Loucy (cell line): ENCODE data around the gene PLPP7.

Experiments used
- H2AFZ ChIP-seq: fragments of 200-600 bp; sonication (generic); 2 replicates; pipeline ENCODE4 v1.6.0; 2016; ENCODE audit warnings: antibody characterized with exemption, mild to moderate bottlenecking, low read length, moderate library complexity
- H3F3A ChIP-seq: fragments of 200-600 bp; 2 replicates; pipeline ENCODE4 v1.6.0; 2016; ENCODE audit warnings: antibody characterized with exemption, low read depth, mild to moderate bottlenecking
- H3K27me3 ChIP-seq: fragments of 200-600 bp; sonication (generic); 2 replicates; pipeline ENCODE4 v1.6.1; 2014; ENCODE audit warnings: low read length, mild to moderate bottlenecking; ENCODE audit not compliant: insufficient read depth, poor library complexity, severe bottlenecking
- H3K36me3 ChIP-seq: fragments of 200-600 bp; sonication (generic); 2 replicates; pipeline ENCODE4 v1.6.1; 2016; ENCODE audit warnings: low read length; ENCODE audit not compliant: insufficient read depth
- H3K4me1 ChIP-seq: fragments of 200-600 bp; sonication (generic); 2 replicates; pipeline ENCODE4 v1.5.1; 2014; ENCODE audit warnings: low read length, mild to moderate bottlenecking; ENCODE audit not compliant: insufficient read depth, poor library complexity, severe bottlenecking
- H3K4me2 ChIP-seq: fragments of 200-600 bp; sonication (generic); 2 replicates; pipeline ENCODE4 v1.6.0; 2014; ENCODE audit warnings: antibody characterized with exemption, low read length, low read depth, mild to moderate bottlenecking; ENCODE audit not compliant: poor library complexity, severe bottlenecking
- H3K4me3 ChIP-seq: fragments of 200-600 bp; sonication (generic); 2 replicates; pipeline ENCODE4 v1.5.1; 2014; ENCODE audit warnings: low read length, mild to moderate bottlenecking, mixed read lengths; ENCODE audit not compliant: poor library complexity, severe bottlenecking
- H3K79me2 ChIP-seq: fragments of 200-600 bp; sonication (generic); 2 replicates; pipeline ENCODE4 v1.6.1; 2014; ENCODE audit warnings: low read length; ENCODE audit not compliant: insufficient read depth
- H3K9ac ChIP-seq: fragments of 200-600 bp; sonication (generic); 2 replicates; pipeline ENCODE4 v1.6.0; 2014; ENCODE audit warnings: mild to moderate bottlenecking, low read depth, low read length, moderate library complexity; ENCODE audit not compliant: poor library complexity, severe bottlenecking
- H3K9me2 ChIP-seq: fragments of 200-600 bp; sonication (generic); replicated peaks from 2 replicates; pipeline ENCODE4 v1.6.1; 2016; ENCODE audit warnings: low read depth, low read length, mixed read lengths
- H3K9me3 ChIP-seq: fragments of 200-600 bp; sonication (generic); 2 replicates; pipeline ENCODE4 v1.6.1; 2014; ENCODE audit warnings: mild to moderate bottlenecking, antibody characterized with exemption, low read length, low read depth; ENCODE audit not compliant: insufficient read depth
- H4K20me1 ChIP-seq: fragments of 200-600 bp; sonication (generic); 2 replicates; pipeline ENCODE4 v1.6.0; 2014; ENCODE audit warnings: antibody characterized with exemption, low read length, mild to moderate bottlenecking; ENCODE audit not compliant: insufficient read depth, poor library complexity, severe bottlenecking
- EZH2phosphoT487 ChIP-seq: fragments of 200-600 bp; IDR thresholded peaks from 2 replicates; pipeline ENCODE4 v1.6.1; 2018; ENCODE audit warnings: antibody characterized with exemption, mild to moderate bottlenecking, moderate library complexity, borderline replicate concordance
- TF ChIP-seq, protein P1 (sequence below): fragments of 200-600 bp; sonication (generic); conservative IDR thresholded peaks from 2 replicates; pipeline ENCODE4 v1.5.1; 2014; ENCODE audit warnings: mild to moderate bottlenecking, antibody characterized with exemption, low read length

The PLPP7 gene

DNA sequence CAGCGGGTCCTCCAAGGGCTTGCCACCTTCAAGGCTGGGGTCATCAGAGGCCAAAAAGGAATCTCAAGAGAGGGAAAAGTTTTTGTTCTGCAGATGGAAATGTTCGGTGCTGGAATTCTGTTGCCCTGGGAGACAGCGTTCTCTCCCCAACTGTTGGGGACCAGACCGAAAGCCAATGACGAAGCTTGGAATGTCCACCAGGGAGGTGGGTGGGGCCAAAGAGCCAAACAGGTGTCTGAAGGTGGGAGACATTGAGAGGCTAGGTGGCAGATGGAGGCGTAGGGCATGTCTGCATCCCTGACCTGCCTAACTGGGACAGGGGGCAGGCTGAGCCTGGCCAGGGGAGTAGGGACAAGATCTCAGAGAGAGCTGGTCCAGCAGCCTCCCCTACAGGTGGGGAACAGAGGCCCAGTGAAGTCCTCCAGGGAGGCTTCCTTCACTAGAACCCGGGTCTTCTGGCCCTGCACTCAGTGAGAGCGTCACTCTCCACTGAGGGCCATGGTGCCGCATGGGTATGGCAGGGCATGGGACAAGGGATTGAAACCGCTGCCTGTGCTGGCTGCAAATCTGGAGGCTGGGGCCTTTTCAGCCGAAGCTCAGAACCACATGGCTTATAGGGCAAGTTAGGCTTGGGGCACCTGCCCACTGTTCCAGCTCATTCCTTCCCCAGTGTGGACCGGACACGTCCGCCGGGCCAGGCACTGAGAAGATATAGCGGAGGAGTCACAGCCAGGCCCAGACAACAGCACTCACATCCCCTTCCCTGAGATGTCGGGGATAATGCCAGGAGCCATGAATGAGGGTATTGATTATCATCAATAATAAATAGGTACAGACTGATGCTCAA is 8.2 kb upstream of the PLPP7 start:
- Histone ChIP-seq H3K9me2 (no peaks in the 10 kb centered on the region), H3K4me3 (no peak overlapping the region), H3K27me3 (no peaks in the 10 kb centered on the region), H3K4me2 (no peak overlapping the region), H3K79me2 (peaks cover 2% of the 10 kb centered on the region), H2AFZ (no peak overlapping the region), H3K9me3 (no peaks in the 10 kb centered on the region), H3K4me1 (peaks cover 9% of the 10 kb centered on the region), H3K9ac (no peak overlapping the region), H3F3A (no peaks in the 10 kb centered on the region), H4K20me1 (no peaks in the 10 kb centered on the region), H3K36me3 (no peaks in the 10 kb centered on the region)
- TF ChIP-seq, protein P1, sequence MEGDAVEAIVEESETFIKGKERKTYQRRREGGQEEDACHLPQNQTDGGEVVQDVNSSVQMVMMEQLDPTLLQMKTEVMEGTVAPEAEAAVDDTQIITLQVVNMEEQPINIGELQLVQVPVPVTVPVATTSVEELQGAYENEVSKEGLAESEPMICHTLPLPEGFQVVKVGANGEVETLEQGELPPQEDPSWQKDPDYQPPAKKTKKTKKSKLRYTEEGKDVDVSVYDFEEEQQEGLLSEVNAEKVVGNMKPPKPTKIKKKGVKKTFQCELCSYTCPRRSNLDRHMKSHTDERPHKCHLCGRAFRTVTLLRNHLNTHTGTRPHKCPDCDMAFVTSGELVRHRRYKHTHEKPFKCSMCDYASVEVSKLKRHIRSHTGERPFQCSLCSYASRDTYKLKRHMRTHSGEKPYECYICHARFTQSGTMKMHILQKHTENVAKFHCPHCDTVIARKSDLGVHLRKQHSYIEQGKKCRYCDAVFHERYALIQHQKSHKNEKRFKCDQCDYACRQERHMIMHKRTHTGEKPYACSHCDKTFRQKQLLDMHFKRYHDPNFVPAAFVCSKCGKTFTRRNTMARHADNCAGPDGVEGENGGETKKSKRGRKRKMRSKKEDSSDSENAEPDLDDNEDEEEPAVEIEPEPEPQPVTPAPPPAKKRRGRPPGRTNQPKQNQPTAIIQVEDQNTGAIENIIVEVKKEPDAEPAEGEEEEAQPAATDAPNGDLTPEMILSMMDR: no peak
- TF ChIP-seq EZH2phosphoT487: no peak

DNA sequence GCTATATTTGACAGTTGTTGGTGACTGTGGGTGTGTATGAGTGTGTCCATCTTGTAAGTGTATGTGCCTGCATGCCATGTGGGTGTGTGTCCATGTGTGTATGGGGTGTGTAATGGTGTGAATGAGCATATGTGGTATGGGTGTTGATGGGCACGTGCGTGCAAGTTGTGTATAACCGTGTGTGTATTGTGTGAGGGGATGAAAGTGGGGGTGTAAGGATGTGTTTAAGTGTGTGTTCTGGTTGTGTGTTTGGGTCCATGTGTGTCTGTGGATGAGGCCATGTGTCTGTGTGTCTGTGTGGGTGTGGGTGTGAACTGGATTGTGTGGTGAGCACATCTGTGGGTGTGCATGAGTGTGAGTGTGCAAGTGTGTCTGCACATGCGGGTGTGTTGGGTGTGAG is 7.3 kb upstream of the PLPP7 start:
- H3K36me3 ChIP-seq: no peaks in the 10 kb centered on the region
- no peak overlapping the region for H3K4me2 ChIP-seq
- no peaks in the 10 kb centered on the region for H3K27me3 ChIP-seq
- H2AFZ ChIP-seq: no peak overlapping the region
- H3K4me1 ChIP-seq: peaks cover 9% of the 10 kb centered on the region
- no peak overlapping the region for H3K9ac ChIP-seq
- H3F3A ChIP-seq: no peaks in the 10 kb centered on the region
- TF ChIP-seq, protein P1: no peak
- TF ChIP-seq EZH2phosphoT487: no peak
- H3K9me3 ChIP-seq: no peaks in the 10 kb centered on the region
- H3K79me2 ChIP-seq: no peaks in the 10 kb centered on the region
- no peaks in the 10 kb centered on the region for H3K9me2 ChIP-seq
- H3K4me3 ChIP-seq: no peak overlapping the region
- no peaks in the 10 kb centered on the region for H4K20me1 ChIP-seq

DNA sequence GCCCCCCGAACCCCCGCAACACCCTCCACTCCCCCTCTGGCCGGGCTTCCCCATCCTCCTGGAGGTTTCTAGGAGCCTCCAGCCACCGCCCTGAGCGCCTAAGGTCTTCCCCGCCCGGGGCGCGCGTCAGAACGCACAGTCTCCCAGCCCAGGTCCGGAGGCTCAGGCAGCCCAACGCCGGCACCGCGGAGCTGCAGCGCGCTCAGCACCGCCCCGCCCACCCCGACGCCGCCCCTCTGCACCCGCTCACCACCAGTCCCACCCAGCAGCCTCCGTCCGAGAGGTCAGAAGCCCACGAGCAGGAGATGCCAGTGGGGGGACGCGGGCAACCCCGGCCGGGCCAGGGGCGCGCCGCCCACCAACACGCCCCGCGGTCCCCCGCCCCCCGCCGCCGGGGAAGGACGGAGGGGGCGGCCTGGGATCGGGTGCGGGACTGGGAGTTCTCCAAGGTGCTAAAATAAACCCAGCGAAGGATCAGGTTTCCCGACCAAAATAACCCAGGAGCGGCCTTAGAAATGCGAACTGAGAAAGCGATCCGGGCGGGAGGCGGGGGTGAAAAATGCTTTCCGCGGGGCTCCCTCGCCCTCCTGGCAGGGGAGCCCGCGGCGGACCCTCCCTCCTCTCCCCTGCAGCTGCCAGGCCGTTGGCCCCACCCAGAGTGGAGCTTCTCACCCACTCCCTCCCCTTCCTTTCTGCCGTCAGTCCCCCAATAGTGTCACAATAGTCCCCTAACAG is 6.7 kb upstream of the PLPP7 start:
- no peak overlapping the region for H3K4me2 ChIP-seq
- no peaks in the 10 kb centered on the region for H3F3A ChIP-seq
- no peaks in the 10 kb centered on the region for H3K9me2 ChIP-seq
- H3K9ac ChIP-seq: no peak overlapping the region
- no peak overlapping the region for H3K4me3 ChIP-seq
- H3K36me3 ChIP-seq: no peaks in the 10 kb centered on the region
- H3K79me2 ChIP-seq: no peaks in the 10 kb centered on the region
- peaks cover 9% of the 10 kb centered on the region for H3K4me1 ChIP-seq
- H4K20me1 ChIP-seq: no peaks in the 10 kb centered on the region
- TF ChIP-seq, protein P1: no peak
- TF ChIP-seq EZH2phosphoT487: no peak
- no peak overlapping the region for H2AFZ ChIP-seq
- H3K9me3 ChIP-seq: no peaks in the 10 kb centered on the region
- H3K27me3 ChIP-seq: no peaks in the 10 kb centered on the region
